Endothelial cell of umbilical vein (primary cell): ENCODE data around the gene ITGA7. TPM values are rescaled to one million over a fixed set of nuclear protein-coding genes. Genes with fewer than 3 reads are reported as not detected.

Source experiments
- BruUV-seq: library from RNA; stranded (reverse); fragments of 400-500 nt; replicated peaks from 2 replicates; lab custom pipeline; 2021; lab: Mats Ljungman, UMichigan
- CTCF ChIA-PET: fragments of 300-600, 350-600 bp; sonication (Branson Sonifier 250); formaldehyde crosslinking; loops from one replicate; lab custom pipeline; 2021; ENCODE audit warnings: antibody characterized with exemption, inconsistent platforms; lab: Charles Lee
- POLR2A ChIA-PET: fragments of 300-600, 350-600 bp; sonication (Branson Sonifier 250); formaldehyde crosslinking; loops from one replicate; lab custom pipeline; 2021; ENCODE audit warnings: antibody characterized with exemption, inconsistent platforms; lab: Charles Lee
- DNase-seq: peaks from one replicate; pipeline ENCODE4 v3.0.0-alpha.2; 2011; ENCODE audit warnings: low read depth, low spot score
- FAIRE-seq: peaks from 2 replicates; lab custom pipeline; 2011; peaks lifted over from hg19 to GRCh38; lab: Jason Lieb, UNC
- H2AFZ ChIP-seq: 2 replicates; pipeline ENCODE4 v1.6.0; 2012; ENCODE audit warnings: low read depth, low read length, control low read depth, inconsistent platforms
- H3K27ac ChIP-seq: 2 replicates; pipeline ENCODE4 v1.5.1; 2011; ENCODE audit warnings: low read depth, mild to moderate bottlenecking, control low read depth, low read length, moderate library complexity; ENCODE audit not compliant: insufficient read depth
- H3K27me3 ChIP-seq, 2 experiments: 2 replicates each; pipeline versions ENCODE4 v1.6.0 to v1.6.1; 2011; ENCODE audit warnings: low read length in 2 of 2, mixed read lengths in 1 of 2; ENCODE audit not compliant: control insufficient read depth in 2 of 2, insufficient read depth in 2 of 2
- H3K36me3 ChIP-seq, 2 experiments: 2 replicates in 1 of 2; 3 replicates in 1 of 2; pipeline ENCODE4 v1.5.1; 2011; ENCODE audit warnings: low read length in 2 of 2, mild to moderate bottlenecking in 1 of 2, moderate library complexity in 1 of 2; ENCODE audit not compliant: control insufficient read depth in 2 of 2, insufficient read depth in 2 of 2; ENCODE audit errors: extremely low read depth in 1 of 2
- H3K4me1 ChIP-seq: 3 replicates; pipeline ENCODE4 v1.5.1; 2011; ENCODE audit warnings: mild to moderate bottlenecking, low read length; ENCODE audit not compliant: control insufficient read depth, insufficient read depth; ENCODE audit errors: extremely low read depth
- H3K4me2 ChIP-seq: 2 replicates; pipeline ENCODE4 v1.6.1; 2011; ENCODE audit warnings: low read length, control low read depth, mixed read lengths; ENCODE audit not compliant: insufficient read depth
- H3K4me3 ChIP-seq, 3 experiments: fragments of 200-600 bp in 1 of 3; sonication (generic), shearing (Covaris generic) in 1 of 3; replicated peaks in 1 of 3; 2 replicates each; pipeline ENCODE4 v1.5.1; 2011 to 2016; ENCODE audit warnings: control low read depth in 3 of 3, low read length in 3 of 3, mild to moderate bottlenecking in 2 of 3, inconsistent platforms in 1 of 3, low read depth in 1 of 3, moderate library complexity in 1 of 3; ENCODE audit not compliant: insufficient read depth in 1 of 3
- H3K79me2 ChIP-seq: 2 replicates; pipeline ENCODE4 v1.6.0; 2012; ENCODE audit warnings: low read length, inconsistent platforms; ENCODE audit not compliant: control insufficient read depth, insufficient read depth
- H3K9ac ChIP-seq: replicated peaks from 2 replicates; pipeline ENCODE3; 2011; ENCODE audit warnings: low read length, control low read depth; ENCODE audit not compliant: insufficient read depth; ENCODE audit errors: extremely low read depth
- H3K9me1 ChIP-seq: replicated peaks from 3 replicates; pipeline ENCODE4 v1.6.0; 2011; ENCODE audit warnings: mild to moderate bottlenecking, low read length; ENCODE audit not compliant: control insufficient read depth, insufficient read depth; ENCODE audit errors: extremely low read depth
- H3K9me3 ChIP-seq: replicated peaks from 2 replicates; pipeline ENCODE4 v1.5.1; 2012; ENCODE audit warnings: low read length, inconsistent platforms; ENCODE audit not compliant: control insufficient read depth, insufficient read depth
- H4K20me1 ChIP-seq: replicated peaks from 2 replicates; pipeline ENCODE3; 2011; ENCODE audit warnings: mild to moderate bottlenecking, low read length; ENCODE audit not compliant: control insufficient read depth, insufficient read depth; ENCODE audit errors: extremely low read depth
- CTCF ChIP-seq, 2 donors: IDR thresholded peaks; 1 replicate in 1 of 2; 2 replicates in 1 of 2; pipeline ENCODE4 v1.5.1; 2011; ENCODE audit warnings: low read length in 2 of 2, mild to moderate bottlenecking in 2 of 2, moderate library complexity in 2 of 2, control low read depth in 1 of 2, inconsistent platforms in 1 of 2, low read depth in 1 of 2; ENCODE audit not compliant: insufficient read depth in 1 of 2; ENCODE audit errors: extremely low read depth in 1 of 2
- EZH2 ChIP-seq: IDR thresholded peaks from 2 replicates; pipeline ENCODE4 v1.6.1; 2012; ENCODE audit warnings: borderline replicate concordance, low read depth, mild to moderate bottlenecking, moderate library complexity, low read length, inconsistent platforms; ENCODE audit not compliant: severe bottlenecking
- FOS ChIP-seq: IDR thresholded peaks from 2 replicates; pipeline ENCODE4 v1.6.1; 2011; ENCODE audit warnings: mild to moderate bottlenecking, low read length, moderate library complexity, borderline replicate concordance; ENCODE audit not compliant: insufficient read depth
- GATA2 ChIP-seq: IDR thresholded peaks from 2 replicates; pipeline ENCODE4 v1.7.0; 2011; ENCODE audit warnings: low read depth, mild to moderate bottlenecking, moderate library complexity, mixed read lengths, low read length; ENCODE audit not compliant: insufficient read length, insufficient read depth
- JUN ChIP-seq: IDR thresholded peaks from 2 replicates; pipeline ENCODE4 v1.6.1; 2011; ENCODE audit warnings: borderline replicate concordance, low read depth; ENCODE audit not compliant: insufficient read length, insufficient read depth
- MAX ChIP-seq: IDR thresholded peaks from 2 replicates; pipeline ENCODE4 v1.6.1; 2011; ENCODE audit not compliant: insufficient read depth, insufficient read length
- MYC ChIP-seq: IDR thresholded peaks from one replicate; pipeline ENCODE4 v1.6.1; 2011; ENCODE audit warnings: mild to moderate bottlenecking, low read depth, low read length
- POLR2A ChIP-seq: IDR thresholded peaks from 2 replicates; pipeline ENCODE4 v1.6.1; 2012; ENCODE audit warnings: low read depth, mild to moderate bottlenecking, control low read depth, low read length
- POLR2AphosphoS5 ChIP-seq: IDR thresholded peaks from 2 replicates; pipeline ENCODE4 v1.6.1; 2012; ENCODE audit warnings: low read depth, mild to moderate bottlenecking, control low read depth, low read length, moderate library complexity; ENCODE audit not compliant: insufficient read depth
- dilution Hi-C: fragments of 300-500 bp; cut with MboI; formaldehyde crosslinking; loops from one replicate; pipeline ENCODE4 v1.15.0; 2019; ENCODE audit warnings: low sequenced_read_pairs; ENCODE audit not compliant: extremely low pct_ligation_motif_present
- intact Hi-C: fragments of 100-400 bp; cut with micrococcal nuclease; formaldehyde crosslinking; loops from one replicate; pipeline ENCODE4 v1.10.0; 2022
- polyA plus RNA-seq, 4 experiments: library from polyadenylated mRNA; depleted of rRNA in 3 of 4; stranded (reverse) in 3 of 4; unstranded in 1 of 4; fragments of >200 nt; gene quantifications; 2 replicates each; pipeline versions ENCODE4 v1.2.1 to v1.2.3, GENCODE V29; 2011 to 2012; ENCODE audit warnings: missing spikeins in 1 of 4
- total RNA-seq: library from RNA; stranded (reverse); gene quantifications from 2 replicates; pipeline ENCODE4 v1.2.3, GENCODE V29; 2021

Gene ITGA7
- total and polyA plus RNA-seq, 2 donors (not counting 3 experiments of a cell fraction or from before 2014, with no cell fraction given): 0.41 to 0.84 TPM

DNA sequence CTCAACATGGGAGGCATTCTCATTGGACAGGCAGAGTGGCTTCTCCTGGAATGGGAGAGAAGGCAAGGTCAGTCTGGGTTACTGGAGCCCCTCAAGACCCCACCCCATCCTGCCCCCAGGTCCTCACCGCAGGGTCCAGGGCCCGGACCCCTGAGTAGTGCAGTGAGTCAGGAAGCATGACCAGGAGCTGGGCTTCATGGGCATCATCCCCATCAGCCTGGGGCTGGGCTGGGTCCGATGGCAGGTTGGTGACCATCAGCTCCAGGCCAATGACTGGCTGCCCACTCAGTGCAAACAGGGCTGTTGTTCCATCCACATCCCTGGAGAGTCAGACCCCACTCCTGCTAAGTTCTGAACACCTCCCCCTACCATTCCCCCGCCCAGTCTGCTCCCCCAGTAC lies 13.1 kb downstream of the ITGA7 start:
- FAIRE-seq (no peak), DNase-seq (no peak)
- Histone ChIP-seq H3K79me2 (no peaks in the 10 kb centered on the region), H4K20me1 (no peaks in the 10 kb centered on the region), H3K36me3 (no peaks in the 10 kb centered on the region), H3K9me3 (no peaks in the 10 kb centered on the region), H3K9ac (no peak overlapping the region), H3K27me3 (no peaks in the 10 kb centered on the region), H3K4me3 (no peak overlapping the region), H3K9me1 (no peaks in the 10 kb centered on the region), H3K27ac (no peak overlapping the region), H3K4me1 (no peaks in the 10 kb centered on the region), H2AFZ (no peak overlapping the region), H3K4me2 (no peak overlapping the region)
- BruUV-seq: no TSS peak
- POLR2A ChIA-PET: no interaction called here
- dilution Hi-C loops: no loop called here
- CTCF ChIA-PET: interaction anchor here (1.4 to 1.5 kb wide), 2 partner anchors 11 to 38 kb away, joined by 5 to 7 read pairs; no protein-coding TSS in a partner anchor
- TF ChIP-seq GATA2 (no peak), FOS (no peak), CTCF (IDR thresholded peaks at IDR 0.05; ENCODE audit: extremely low read depth in 1 of 2, insufficient read depth in 1 of 2, low read depth in 1 of 2, low read length in 2 of 2) (no peak), MAX (no peak), EZH2 (no peak), MYC (no peak), POLR2A (no peak), POLR2AphosphoS5 (no peak), JUN (no peak)
- intact Hi-C loops: no loop called here
